ENCODE data around the gene PIP5K1A. TPM values are rescaled to one million over a fixed set of nuclear protein-coding genes. Genes with fewer than 3 reads are reported as not detected.

PIP5K1A gene
- total RNA-seq, 1 donor from 2014 or later = 79.4 TPM

DNA sequence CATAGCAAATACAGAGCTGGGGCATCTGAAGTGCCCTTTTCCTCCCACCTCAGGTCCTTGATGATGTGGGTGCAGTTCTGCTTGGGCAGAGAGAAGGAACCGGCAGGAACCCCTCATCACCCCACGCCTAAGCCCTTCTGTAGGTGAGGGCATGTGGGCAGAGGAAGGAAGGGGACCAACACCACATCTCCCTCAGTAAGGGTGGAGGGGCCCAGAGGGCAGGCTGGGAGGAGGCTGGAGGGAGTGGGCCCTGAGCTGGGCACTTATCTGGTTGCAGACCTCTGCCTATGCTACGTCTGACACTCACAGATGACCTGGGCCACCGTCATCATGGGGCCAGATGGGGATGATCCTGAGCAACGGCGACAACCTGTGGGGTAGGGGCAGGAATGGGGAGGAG, 94.7 kb downstream of the PIP5K1A start:
- Mint-ChIP-seq H3K36me3 (ENCODE audit: unreplicated experiment) (no peaks in the 10 kb centered on the region), H3K4me1 (ENCODE audit: low read depth, unreplicated experiment) (peaks cover 9% of the 10 kb centered on the region), H3K9me3 (ENCODE audit: unreplicated experiment) (no peaks in the 10 kb centered on the region), H3K4me3 (ENCODE audit: unreplicated experiment) (no peak overlapping the region), H3K27ac (ENCODE audit: unreplicated experiment) (peak overlapping the region; percentile 82), H3K27me3 (ENCODE audit: unreplicated experiment) (peaks cover 11% of the 10 kb centered on the region)
- no peak for DNase-seq
- no peak for TF ChIP-seq CTCF (IDR thresholded peaks at IDR 0.05; ENCODE audit: partially characterized antibody, unreplicated experiment)

- DNase-seq = no peak
- Mint-ChIP-seq H3K4me3 (ENCODE audit: unreplicated experiment) (no peak overlapping the region), H3K27ac (ENCODE audit: unreplicated experiment) (peak overlapping the region; percentile 40), H3K27me3 (ENCODE audit: unreplicated experiment) (peaks cover 6% of the 10 kb centered on the region), H3K4me1 (ENCODE audit: low read depth, unreplicated experiment) (peaks cover 3% of the 10 kb centered on the region), H3K36me3 (ENCODE audit: unreplicated experiment) (no peaks in the 10 kb centered on the region), H3K9me3 (ENCODE audit: unreplicated experiment) (no peaks in the 10 kb centered on the region)
- TF ChIP-seq CTCF (IDR thresholded peaks at IDR 0.05; ENCODE audit: partially characterized antibody, unreplicated experiment) = no peak
Measured at GRCh38 chr1:151294742-151295462, 96.5 kb downstream of the PIP5K1A start.

Other genes with a start within 250 kb of the PIP5K1A start
- 94.2 TPM for gene CERS2, start 223.7 kb upstream of the PIP5K1A start, total RNA-seq (ENCODE audit: unreplicated experiment)
- gene ANXA9, start 216.3 kb upstream of the PIP5K1A start, total RNA-seq (ENCODE audit: unreplicated experiment) = not detected
- 26.2 TPM for gene MINDY1, start 191.7 kb upstream of the PIP5K1A start, total RNA-seq (ENCODE audit: unreplicated experiment)
- 14.9 TPM for gene PRUNE1, start 190.1 kb upstream of the PIP5K1A start, total RNA-seq (ENCODE audit: unreplicated experiment)
- gene BNIPL, start 162.0 kb upstream of the PIP5K1A start, total RNA-seq (ENCODE audit: unreplicated experiment) = 1.4 TPM
- gene C1orf56, start 150.8 kb upstream of the PIP5K1A start, total RNA-seq (ENCODE audit: unreplicated experiment) = 1.8 TPM
- gene CDC42SE1, start 138.9 kb upstream of the PIP5K1A start, total RNA-seq (ENCODE audit: unreplicated experiment) = 127 TPM
- 504 TPM for gene MLLT11, start 138.2 kb upstream of the PIP5K1A start, total RNA-seq (ENCODE audit: unreplicated experiment)
- gene GABPB2, start 127.8 kb upstream of the PIP5K1A start, total RNA-seq (ENCODE audit: unreplicated experiment) = 5.4 TPM
- 119 TPM for gene SEMA6C, start 51.9 kb upstream of the PIP5K1A start, total RNA-seq (ENCODE audit: unreplicated experiment)
- gene TNFAIP8L2, start 41.9 kb upstream of the PIP5K1A start, total RNA-seq (ENCODE audit: unreplicated experiment) = not detected
- gene LYSMD1, start 32.6 kb upstream of the PIP5K1A start, total RNA-seq (ENCODE audit: unreplicated experiment) = 21.9 TPM
- 44.2 TPM for gene SCNM1, start 32.4 kb upstream of the PIP5K1A start, total RNA-seq (ENCODE audit: unreplicated experiment)
- 0.76 TPM for gene TMOD4, start 22.6 kb upstream of the PIP5K1A start, total RNA-seq (ENCODE audit: unreplicated experiment)
- gene VPS72, start 8.4 kb upstream of the PIP5K1A start, total RNA-seq (ENCODE audit: unreplicated experiment) = 125 TPM
- 250 TPM for gene PSMD4, start 56.2 kb downstream of the PIP5K1A start, total RNA-seq (ENCODE audit: unreplicated experiment)
- gene ZNF687, start 83.7 kb downstream of the PIP5K1A start, total RNA-seq (ENCODE audit: unreplicated experiment) = 34.4 TPM
- gene PI4KB, start 128.9 kb downstream of the PIP5K1A start, total RNA-seq (ENCODE audit: unreplicated experiment) = 68.7 TPM
- gene RFX5, start 148.7 kb downstream of the PIP5K1A start, total RNA-seq (ENCODE audit: unreplicated experiment) = 64.4 TPM
- gene SELENBP1, start 174.2 kb downstream of the PIP5K1A start, total RNA-seq (ENCODE audit: unreplicated experiment) = 2.9 TPM
- 234 TPM for gene PSMB4, start 201.0 kb downstream of the PIP5K1A start, total RNA-seq (ENCODE audit: unreplicated experiment)

All from glutamatergic neuron (in vitro differentiated cells).